ENCODE data around the gene TUBB1. TPM values are rescaled to one million over a fixed set of nuclear protein-coding genes. Genes with fewer than 3 reads are reported as not detected.
"Not testable (repeated sequence)": the region's sequence is repeated elsewhere in the genome, so short reads cannot be mapped to it uniquely, and the experiment has no call there.

Gene TUBB1
- total RNA-seq, 1 experiment from 2014 or later = not detected

DNA sequence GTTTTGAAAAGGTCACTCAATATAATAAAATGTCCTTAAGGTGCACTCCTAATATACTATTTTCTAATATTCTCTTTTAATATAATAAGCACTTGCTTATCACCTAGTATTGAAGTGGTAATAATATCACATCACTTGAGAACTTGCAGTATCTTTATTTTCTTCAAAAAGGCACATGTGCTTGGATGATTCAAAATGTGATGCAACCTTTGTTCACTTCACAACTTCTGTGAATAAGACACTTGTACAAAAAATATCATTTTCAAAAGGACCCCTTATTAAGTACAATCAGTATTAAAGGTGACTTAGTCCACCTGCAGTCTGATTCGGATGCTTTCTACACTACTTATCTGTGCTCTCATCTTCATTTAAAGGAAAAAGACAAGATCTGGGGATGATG is 20.0 kb downstream of the TUBB1 start:
- CTCF ChIA-PET = no interaction called here
- peaks cover 4% of the 10 kb centered on the region for H3K4me1 ChIP-seq (ENCODE audit: insufficient read depth, low read length, poor library complexity, severe bottlenecking)
- intact Hi-C loops (cut with micrococcal nuclease; ENCODE audit: unreplicated experiment) = no loop called here

DNA sequence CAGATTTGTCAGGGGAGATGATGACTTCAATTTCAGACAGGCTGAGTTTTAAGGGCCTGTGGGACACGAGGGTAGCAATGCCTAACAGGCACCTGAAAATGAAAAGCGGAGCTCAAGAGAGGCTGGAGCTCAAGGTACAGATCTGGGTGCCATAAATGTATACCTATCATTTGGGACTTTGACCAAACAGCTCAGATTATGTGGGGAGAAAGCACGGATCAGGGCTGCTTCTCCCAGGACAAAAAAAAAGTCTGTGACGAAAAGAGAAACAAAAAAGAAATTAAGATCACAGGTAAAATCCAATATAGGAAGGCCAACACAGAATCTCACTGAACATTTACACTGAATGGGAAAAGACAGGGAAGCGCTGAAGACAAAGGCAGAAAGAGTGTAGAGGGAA is 21.4 kb downstream of the TUBB1 start:
- BruUV-seq (replicated peaks) = no TSS peak
- intact Hi-C loops (cut with micrococcal nuclease; ENCODE audit: unreplicated experiment) = no loop called here
- no peak for DNase-seq (ENCODE audit: low spot score)
- no peak for TF ChIP-seq EZH2 (IDR thresholded peaks at IDR 0.05; ENCODE audit: borderline replicate concordance, low read depth, low read length, poor library complexity, severe bottlenecking)
- TF ChIP-seq, protein P1, sequence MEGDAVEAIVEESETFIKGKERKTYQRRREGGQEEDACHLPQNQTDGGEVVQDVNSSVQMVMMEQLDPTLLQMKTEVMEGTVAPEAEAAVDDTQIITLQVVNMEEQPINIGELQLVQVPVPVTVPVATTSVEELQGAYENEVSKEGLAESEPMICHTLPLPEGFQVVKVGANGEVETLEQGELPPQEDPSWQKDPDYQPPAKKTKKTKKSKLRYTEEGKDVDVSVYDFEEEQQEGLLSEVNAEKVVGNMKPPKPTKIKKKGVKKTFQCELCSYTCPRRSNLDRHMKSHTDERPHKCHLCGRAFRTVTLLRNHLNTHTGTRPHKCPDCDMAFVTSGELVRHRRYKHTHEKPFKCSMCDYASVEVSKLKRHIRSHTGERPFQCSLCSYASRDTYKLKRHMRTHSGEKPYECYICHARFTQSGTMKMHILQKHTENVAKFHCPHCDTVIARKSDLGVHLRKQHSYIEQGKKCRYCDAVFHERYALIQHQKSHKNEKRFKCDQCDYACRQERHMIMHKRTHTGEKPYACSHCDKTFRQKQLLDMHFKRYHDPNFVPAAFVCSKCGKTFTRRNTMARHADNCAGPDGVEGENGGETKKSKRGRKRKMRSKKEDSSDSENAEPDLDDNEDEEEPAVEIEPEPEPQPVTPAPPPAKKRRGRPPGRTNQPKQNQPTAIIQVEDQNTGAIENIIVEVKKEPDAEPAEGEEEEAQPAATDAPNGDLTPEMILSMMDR (conservative IDR thresholded peaks at IDR 0.05; ENCODE audit: low read depth, low read length) = no peak
- Histone ChIP-seq H3K4me1 (ENCODE audit: insufficient read depth, low read length, poor library complexity, severe bottlenecking) (peaks cover 4% of the 10 kb centered on the region), H3K4me3 (ENCODE audit: low read depth, low read length, poor library complexity, severe bottlenecking) (no peak overlapping the region), H3K9me3 (ENCODE audit: low read depth, low read length, poor library complexity, severe bottlenecking) (no peaks in the 10 kb centered on the region), H3K36me3 (ENCODE audit: insufficient read depth, low read length, poor library complexity, severe bottlenecking) (peaks cover 28% of the 10 kb centered on the region), H3K27me3 (replicated peaks; ENCODE audit: insufficient read depth, low read depth, low read length, poor library complexity) (no peaks in the 10 kb centered on the region), H3K27ac (ENCODE audit: low read depth, low read length, poor library complexity, severe bottlenecking) (no peak overlapping the region)
- POLR2A ChIA-PET (ENCODE audit: low non-redundant PET) = no interaction called here
- CTCF ChIA-PET = no interaction called here

More for the DNA sequence above, 20.0 kb downstream of the TUBB1 start:
- no peak for DNase-seq (ENCODE audit: low spot score)
- Histone ChIP-seq H3K36me3 (ENCODE audit: insufficient read depth, low read length, poor library complexity, severe bottlenecking) (peaks cover 41% of the 10 kb centered on the region), H3K27ac (ENCODE audit: low read depth, low read length, poor library complexity, severe bottlenecking) (no peak overlapping the region), H3K9me3 (ENCODE audit: low read depth, low read length, poor library complexity, severe bottlenecking) (no peaks in the 10 kb centered on the region), H3K4me3 (ENCODE audit: low read depth, low read length, poor library complexity, severe bottlenecking) (no peak overlapping the region), H3K27me3 (replicated peaks; ENCODE audit: insufficient read depth, low read depth, low read length, poor library complexity) (no peaks in the 10 kb centered on the region)
- TF ChIP-seq, protein P1 (conservative IDR thresholded peaks at IDR 0.05; ENCODE audit: low read depth, low read length) = no peak
- no peak for TF ChIP-seq EZH2 (IDR thresholded peaks at IDR 0.05; ENCODE audit: borderline replicate concordance, low read depth, low read length, poor library complexity, severe bottlenecking)
- no TSS peak for BruUV-seq (replicated peaks)
- POLR2A ChIA-PET (ENCODE audit: low non-redundant PET) = no interaction called here

DNA sequence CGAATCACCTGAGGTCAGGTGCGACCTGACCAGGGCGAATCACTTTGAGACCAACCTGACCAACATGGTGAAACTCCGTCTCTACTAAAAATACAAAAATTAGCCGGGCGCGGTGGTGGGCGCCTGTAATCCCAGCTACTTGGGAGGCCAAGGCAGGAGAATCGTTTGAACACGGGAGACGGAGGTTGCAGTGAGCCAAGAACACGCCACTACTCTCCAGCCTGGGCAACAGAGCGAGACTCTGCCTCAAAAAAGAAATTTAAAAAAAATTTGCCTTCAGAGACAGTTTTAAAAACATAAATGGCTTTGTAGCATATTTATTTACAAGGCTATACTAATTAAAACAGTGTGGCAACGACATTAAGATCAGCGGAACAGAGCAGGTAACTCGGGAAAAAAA is 22.3 kb downstream of the TUBB1 start:
- DNase-seq (ENCODE audit: low spot score); CTCF ChIA-PET; intact Hi-C loops (cut with micrococcal nuclease; ENCODE audit: unreplicated experiment); H3K27me3 ChIP-seq (replicated peaks; ENCODE audit: insufficient read depth, low read depth, low read length, poor library complexity); POLR2A ChIA-PET (ENCODE audit: low non-redundant PET); H3K4me1 ChIP-seq (ENCODE audit: insufficient read depth, low read length, poor library complexity, severe bottlenecking); H3K9me3 ChIP-seq (ENCODE audit: low read depth, low read length, poor library complexity, severe bottlenecking): not testable (repeated sequence)
- Histone ChIP-seq H3K36me3 (ENCODE audit: insufficient read depth, low read length, poor library complexity, severe bottlenecking) (peaks cover 19% of the 10 kb centered on the region), H3K27ac (ENCODE audit: low read depth, low read length, poor library complexity, severe bottlenecking) (peak overlapping the region; percentile 79), H3K4me3 (ENCODE audit: low read depth, low read length, poor library complexity, severe bottlenecking) (peak overlapping the region; percentile 80)
- TSS peak; percentile 26 for BruUV-seq (replicated peaks)

DNA sequence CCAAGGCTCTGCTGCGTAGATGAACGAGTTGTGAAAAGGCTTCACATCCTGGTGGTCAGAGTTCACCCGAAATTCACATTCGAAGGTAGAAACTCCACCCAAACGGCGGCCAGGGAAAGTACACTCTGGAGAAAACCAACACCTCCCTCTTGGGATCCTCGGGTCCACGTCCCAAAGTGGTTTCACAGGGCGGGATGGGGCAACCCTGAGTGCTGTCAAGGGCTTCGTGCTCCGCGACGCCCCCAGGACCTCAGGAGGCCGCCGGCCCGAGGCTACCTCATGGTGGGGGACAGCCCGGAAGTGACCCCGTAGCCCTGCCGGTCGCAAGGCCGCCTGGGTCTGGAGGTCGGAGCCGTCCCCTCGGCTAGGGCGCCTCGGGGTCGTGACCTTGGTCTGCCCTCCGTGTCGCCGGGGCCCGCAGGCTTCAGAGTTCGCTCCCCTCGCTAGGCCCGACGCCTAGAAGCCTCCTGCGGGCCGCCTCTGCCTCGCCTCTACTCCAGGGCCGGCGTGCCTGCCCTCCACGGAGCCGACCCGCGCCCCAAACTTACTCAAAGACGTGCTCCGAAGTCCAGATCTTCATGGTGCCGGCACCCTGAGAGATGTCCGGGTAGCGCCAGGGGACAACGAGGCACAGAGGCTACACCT is 23.0 kb downstream of the TUBB1 start, which contains the start of gene PRELID3B:
PRELID3B (minus strand) TSS at position 636 of the 645 bp plus-strand sequence; CDS start at position 580, 56 bp downstream.
- Histone ChIP-seq H3K27ac (ENCODE audit: low read depth, low read length, poor library complexity, severe bottlenecking) (peak within 1 kb of the TSS; percentile 79), H3K36me3 (ENCODE audit: insufficient read depth, low read length, poor library complexity, severe bottlenecking) (peaks cover 12% of the 10 kb centered on the region), H3K4me3 (ENCODE audit: low read depth, low read length, poor library complexity, severe bottlenecking) (peak within 1 kb of the TSS; percentile 80), H3K4me1 (ENCODE audit: insufficient read depth, low read length, poor library complexity, severe bottlenecking) (peaks cover 4% of the 10 kb centered on the region), H3K9me3 (ENCODE audit: low read depth, low read length, poor library complexity, severe bottlenecking) (no peaks in the 10 kb centered on the region), H3K27me3 (replicated peaks; ENCODE audit: insufficient read depth, low read depth, low read length, poor library complexity) (no peaks in the 10 kb centered on the region)
- peak; percentile 33 for DNase-seq (ENCODE audit: low spot score)
- BruUV-seq (replicated peaks) = no TSS peak
- intact Hi-C loops (cut with micrococcal nuclease; ENCODE audit: unreplicated experiment) = no loop called here
- CTCF ChIA-PET = no interaction called here
- POLR2A ChIA-PET (ENCODE audit: low non-redundant PET) = no interaction called here
- TF ChIP-seq, protein P1 (conservative IDR thresholded peaks at IDR 0.05; ENCODE audit: low read depth, low read length) = no peak
- no peak for TF ChIP-seq EZH2 (IDR thresholded peaks at IDR 0.05; ENCODE audit: borderline replicate concordance, low read depth, low read length, poor library complexity, severe bottlenecking)

Measured in A673 (cell line).